ENCODE results near the gene DGKH. TPM values are rescaled to one million over a fixed set of nuclear protein-coding genes. Genes with fewer than 3 reads are reported as not detected.

Gene DGKH
- total RNA-seq, 1 donor from 2014 or later = 17.9 TPM

- Histone ChIP-seq H3K4me3 (ENCODE audit: low read depth, low read length) (no peak overlapping the region), H3K36me3 (ENCODE audit: control insufficient read depth, insufficient read depth, low read length) (peaks cover 1% of the 10 kb centered on the region), H3K27me3 (ENCODE audit: control insufficient read depth, insufficient read depth, low read length) (no peaks in the 10 kb centered on the region)
- TF ChIP-seq CTCF (IDR thresholded peaks at IDR 0.05; ENCODE audit: insufficient read depth, low read length, poor library complexity, severe bottlenecking) = no peak
- DNase-seq (ENCODE audit: low read depth) = no peak
Measured at GRCh38 chr13:42214446-42214845, 166.0 kb downstream of the DGKH start.

GRCh38 chr13:42215578-42216421 is 167.4 kb downstream of the DGKH start:
- no peak for DNase-seq (ENCODE audit: low read depth)
- Histone ChIP-seq H3K4me3 (ENCODE audit: low read depth, low read length) (no peak overlapping the region), H3K36me3 (ENCODE audit: control insufficient read depth, insufficient read depth, low read length) (peaks cover 1% of the 10 kb centered on the region), H3K27me3 (ENCODE audit: control insufficient read depth, insufficient read depth, low read length) (no peaks in the 10 kb centered on the region)
- peak; percentile 60 for TF ChIP-seq CTCF (IDR thresholded peaks at IDR 0.05; ENCODE audit: insufficient read depth, low read length, poor library complexity, severe bottlenecking)

- peaks cover 1% of the 10 kb centered on the region for H3K36me3 ChIP-seq (ENCODE audit: control insufficient read depth, insufficient read depth, low read length)
- no peaks in the 10 kb centered on the region for H3K27me3 ChIP-seq (ENCODE audit: control insufficient read depth, insufficient read depth, low read length)
- no peak overlapping the region for H3K4me3 ChIP-seq (ENCODE audit: low read depth, low read length)
- TF ChIP-seq CTCF (IDR thresholded peaks at IDR 0.05; ENCODE audit: insufficient read depth, low read length, poor library complexity, severe bottlenecking) = no peak
- DNase-seq (ENCODE audit: low read depth) = no peak
Measured at GRCh38 chr13:42216422-42216735, 167.9 kb downstream of the DGKH start.

- no peak for DNase-seq (ENCODE audit: low read depth)
- H3K4me3 ChIP-seq (ENCODE audit: low read depth, low read length) = no peak overlapping the region
- no peaks in the 10 kb centered on the region for H3K36me3 ChIP-seq (ENCODE audit: control insufficient read depth, insufficient read depth, low read length)
- H3K27me3 ChIP-seq (ENCODE audit: control insufficient read depth, insufficient read depth, low read length) = no peaks in the 10 kb centered on the region
- no peak for TF ChIP-seq CTCF (IDR thresholded peaks at IDR 0.05; ENCODE audit: insufficient read depth, low read length, poor library complexity, severe bottlenecking)
Measured at GRCh38 chr13:42218576-42218975, 170.1 kb downstream of the DGKH start.

- Histone ChIP-seq H3K27me3 (ENCODE audit: control insufficient read depth, insufficient read depth, low read length) (no peaks in the 10 kb centered on the region), H3K4me3 (ENCODE audit: low read depth, low read length) (no peak overlapping the region), H3K36me3 (ENCODE audit: control insufficient read depth, insufficient read depth, low read length) (no peaks in the 10 kb centered on the region)
- no peak for TF ChIP-seq CTCF (IDR thresholded peaks at IDR 0.05; ENCODE audit: insufficient read depth, low read length, poor library complexity, severe bottlenecking)
- DNase-seq (ENCODE audit: low read depth) = no peak
Measured at GRCh38 chr13:42219051-42219450, 170.6 kb downstream of the DGKH start.

GRCh38 chr13:42219876-42220275 is 171.4 kb downstream of the DGKH start:
- DNase-seq (ENCODE audit: low read depth) = no peak
- no peak for TF ChIP-seq CTCF (IDR thresholded peaks at IDR 0.05; ENCODE audit: insufficient read depth, low read length, poor library complexity, severe bottlenecking)
- H3K36me3 ChIP-seq (ENCODE audit: control insufficient read depth, insufficient read depth, low read length) = no peaks in the 10 kb centered on the region
- no peaks in the 10 kb centered on the region for H3K27me3 ChIP-seq (ENCODE audit: control insufficient read depth, insufficient read depth, low read length)
- H3K4me3 ChIP-seq (ENCODE audit: low read depth, low read length) = no peak overlapping the region

Measured in kidney epithelial cell (primary cell).